T-helper 17 cell (primary cell): ENCODE measurements around the gene EP400. TPM values are rescaled to one million over a fixed set of nuclear protein-coding genes. Genes with fewer than 3 reads are reported as not detected.

Source experiments
- ATAC-seq: fragments of 150-1000 bp; cut with Tn5 transposase; 2 replicates; pipeline ENCODE4 v1.10.0; 2021; ENCODE audit warnings: mild to moderate bottlenecking, moderate library complexity
- DNase-seq, 3 donors: peaks; one replicate each; pipeline versions ENCODE4 v3.0.0 to v3.0.0-alpha.2; 2020 to 2021
- H3K9me3 ChIP-seq: one replicate; pipeline ENCODE4 v1.7.0; 2013; ENCODE audit warnings: low read length, mild to moderate bottlenecking; ENCODE audit not compliant: control insufficient read depth, poor library complexity, severe bottlenecking
- H3K27ac Mint-ChIP-seq: one replicate; pipeline ENCODE4 v1.8.0; 2022; ENCODE audit warnings: mild to moderate bottlenecking, moderate library complexity, mixed read lengths
- H3K27me3 Mint-ChIP-seq: one replicate; pipeline ENCODE4 v1.8.0; 2022; ENCODE audit warnings: mixed read lengths
- H3K36me3 Mint-ChIP-seq: one replicate; pipeline ENCODE4 v1.8.0; 2022; ENCODE audit warnings: low read depth, mixed read lengths
- H3K4me1 Mint-ChIP-seq: one replicate; pipeline ENCODE4 v1.8.0; 2022; ENCODE audit warnings: mild to moderate bottlenecking, mixed read lengths
- H3K4me3 Mint-ChIP-seq: one replicate; pipeline ENCODE4 v1.8.0; 2022; ENCODE audit warnings: mild to moderate bottlenecking, moderate library complexity, mixed read lengths
- total RNA-seq, 4 donors: library from RNA in 2 of 4; stranded (reverse) in 2 of 4; gene quantifications; one replicate each; pipeline ENCODE4 v1.2.3 and lab custom pipeline; 2022 to 2026

The EP400 gene
- total RNA-seq, 2 donors from 2014 or later: 67.4 to 79.0 TPM

GRCh38 chr12:132003846-132004245 is 54.1 kb downstream of the EP400 start:
- Mint-ChIP-seq H3K27ac (no peak overlapping the region), H3K4me3 (no peak overlapping the region), H3K36me3 (peaks cover 17% of the 10 kb centered on the region), H3K4me1 (peaks cover 6% of the 10 kb centered on the region), H3K27me3 (no peaks in the 10 kb centered on the region)
- H3K9me3 ChIP-seq: no peaks in the 10 kb centered on the region
- no peak for DNase-seq
- no peak for ATAC-seq

GRCh38 chr12:132004946-132005345 is 55.2 kb downstream of the EP400 start:
- H3K27ac Mint-ChIP-seq: no peak overlapping the region

GRCh38 chr12:132006056-132006680 is 56.4 kb downstream of the EP400 start:
- no peaks in the 10 kb centered on the region for H3K9me3 ChIP-seq
- Mint-ChIP-seq H3K4me1 (peaks cover 6% of the 10 kb centered on the region), H3K4me3 (no peak overlapping the region), H3K36me3 (peaks cover 13% of the 10 kb centered on the region), H3K27ac (peak overlapping the region; percentile 51), H3K27me3 (no peaks in the 10 kb centered on the region)
- DNase-seq (no peak), ATAC-seq (no peak)

More at GRCh38 chr12:132004946-132005345, 55.2 kb downstream of the EP400 start:
- H3K4me1 Mint-ChIP-seq: peaks cover 6% of the 10 kb centered on the region
- DNase-seq (no peak), ATAC-seq (no peak)
- H3K4me3 Mint-ChIP-seq: no peak overlapping the region
- no peaks in the 10 kb centered on the region for H3K9me3 ChIP-seq
- H3K36me3 Mint-ChIP-seq: peaks cover 17% of the 10 kb centered on the region
- no peaks in the 10 kb centered on the region for H3K27me3 Mint-ChIP-seq

GRCh38 chr12:132007041-132007440 is 57.3 kb downstream of the EP400 start:
- ATAC-seq (no peak), DNase-seq (no peak)
- H3K27ac Mint-ChIP-seq: peak overlapping the region; percentile 51
- H3K4me3 Mint-ChIP-seq: no peak overlapping the region
- no peaks in the 10 kb centered on the region for H3K9me3 ChIP-seq
- peaks cover 6% of the 10 kb centered on the region for H3K4me1 Mint-ChIP-seq
- peaks cover 14% of the 10 kb centered on the region for H3K36me3 Mint-ChIP-seq
- no peaks in the 10 kb centered on the region for H3K27me3 Mint-ChIP-seq

GRCh38 chr12:132009336-132009859 is 59.7 kb downstream of the EP400 start:
- H3K27me3 Mint-ChIP-seq: no peaks in the 10 kb centered on the region
- no peak overlapping the region for H3K4me3 Mint-ChIP-seq
- no peak for ATAC-seq
- peaks cover 17% of the 10 kb centered on the region for H3K36me3 Mint-ChIP-seq
- H3K27ac Mint-ChIP-seq: no peak overlapping the region
- DNase-seq: no peak
- H3K4me1 Mint-ChIP-seq: peaks cover 6% of the 10 kb centered on the region
- no peaks in the 10 kb centered on the region for H3K9me3 ChIP-seq

- Mint-ChIP-seq H3K36me3 (peaks cover 9% of the 10 kb centered on the region), H3K27ac (no peak overlapping the region), H3K27me3 (no peaks in the 10 kb centered on the region), H3K4me1 (peaks cover 7% of the 10 kb centered on the region), H3K4me3 (no peak overlapping the region)
- DNase-seq (no peak), ATAC-seq (no peak)
- no peaks in the 10 kb centered on the region for H3K9me3 ChIP-seq
Measured at GRCh38 chr12:132012919-132013568, 63.3 kb downstream of the EP400 start.

- Mint-ChIP-seq H3K4me1 (peaks cover 5% of the 10 kb centered on the region), H3K4me3 (no peak overlapping the region), H3K27me3 (no peaks in the 10 kb centered on the region), H3K36me3 (peaks cover 7% of the 10 kb centered on the region), H3K27ac (no peak overlapping the region)
- ATAC-seq (no peak), DNase-seq (no peak)
- H3K9me3 ChIP-seq: no peaks in the 10 kb centered on the region
Measured at GRCh38 chr12:132014092-132014914, 64.6 kb downstream of the EP400 start.

GRCh38 chr12:132014915-132015280 is 65.2 kb downstream of the EP400 start:
- no peaks in the 10 kb centered on the region for H3K9me3 ChIP-seq
- no peak overlapping the region for H3K4me3 Mint-ChIP-seq
- no peak overlapping the region for H3K27ac Mint-ChIP-seq
- no peaks in the 10 kb centered on the region for H3K27me3 Mint-ChIP-seq
- peaks cover 5% of the 10 kb centered on the region for H3K4me1 Mint-ChIP-seq
- H3K36me3 Mint-ChIP-seq: peaks cover 7% of the 10 kb centered on the region
- DNase-seq (no peak), ATAC-seq (no peak)

GRCh38 chr12:132015686-132016430 is 66.1 kb downstream of the EP400 start:
- Mint-ChIP-seq H3K36me3 (peaks cover 11% of the 10 kb centered on the region), H3K27me3 (no peaks in the 10 kb centered on the region), H3K4me1 (peaks cover 2% of the 10 kb centered on the region), H3K27ac (no peak overlapping the region), H3K4me3 (no peak overlapping the region)
- no peak for DNase-seq
- ATAC-seq: no peak
- H3K9me3 ChIP-seq: no peaks in the 10 kb centered on the region

GRCh38 chr12:132018193-132018916 is 68.6 kb downstream of the EP400 start:
- H3K9me3 ChIP-seq: no peaks in the 10 kb centered on the region
- H3K27me3 Mint-ChIP-seq: no peaks in the 10 kb centered on the region
- peak overlapping the region; percentile 27 for H3K27ac Mint-ChIP-seq
- peaks cover 9% of the 10 kb centered on the region for H3K36me3 Mint-ChIP-seq
- H3K4me1 Mint-ChIP-seq: peaks cover 2% of the 10 kb centered on the region
- DNase-seq (no peak), ATAC-seq (no peak)
- H3K4me3 Mint-ChIP-seq: no peak overlapping the region

- DNase-seq (no peak), ATAC-seq (no peak)
- Mint-ChIP-seq H3K27ac (no peak overlapping the region), H3K4me3 (no peak overlapping the region), H3K4me1 (peaks cover 2% of the 10 kb centered on the region), H3K36me3 (peaks cover 6% of the 10 kb centered on the region), H3K27me3 (no peaks in the 10 kb centered on the region)
- H3K9me3 ChIP-seq: no peaks in the 10 kb centered on the region
Measured at GRCh38 chr12:132019891-132020290, 70.1 kb downstream of the EP400 start.

- peaks cover 6% of the 10 kb centered on the region for H3K36me3 Mint-ChIP-seq
- H3K4me1 Mint-ChIP-seq: peaks cover 2% of the 10 kb centered on the region
- no peaks in the 10 kb centered on the region for H3K27me3 Mint-ChIP-seq
- H3K27ac Mint-ChIP-seq: no peak overlapping the region
- ATAC-seq: no peak
- no peak for DNase-seq
- H3K9me3 ChIP-seq: no peaks in the 10 kb centered on the region
- H3K4me3 Mint-ChIP-seq: no peak overlapping the region
Measured at GRCh38 chr12:132020292-132020691, 70.5 kb downstream of the EP400 start.
